ENCODE results near the gene LAMB3. TPM values are rescaled to one million over a fixed set of nuclear protein-coding genes. Genes with fewer than 3 reads are reported as not detected.
"Not testable (repeated sequence)": the region's sequence is repeated elsewhere in the genome, so short reads cannot be mapped to it uniquely, and the experiment has no call there.

The LAMB3 gene
- total RNA-seq = under 1 TPM; 0.88 to 0.89 TPM

- Mint-ChIP-seq H3K36me3 (no peaks in the 10 kb centered on the region), H3K27ac (no peak within 1 kb of the TSS), H3K9me3 (no peaks in the 10 kb centered on the region), H3K4me1 (peaks cover 30% of the 10 kb centered on the region), H3K4me3 (no peak within 1 kb of the TSS), H3K27me3 (no peaks in the 10 kb centered on the region)
- no peak for DNase-seq
Observed at GRCh38 chr1:209652121-209652735, at the start of gene LAMB3. TSS of gene LAMB3 (minus strand) at chr1:209652425. CDS start at chr1:209650944, 1,481 bp downstream.

- H3K9me3 Mint-ChIP-seq, H3K27ac Mint-ChIP-seq, DNase-seq, H3K27me3 Mint-ChIP-seq, H3K4me3 Mint-ChIP-seq: not testable (repeated sequence)
- Mint-ChIP-seq H3K36me3 (peaks cover 12% of the 10 kb centered on the region), H3K4me1 (peaks cover 38% of the 10 kb centered on the region)
Observed at GRCh38 chr1:209700686-209701085, 48.5 kb upstream of the LAMB3 start.

GRCh38 chr1:209697126-209697525 lies 44.9 kb upstream of the LAMB3 start:
- DNase-seq = no peak
- no peaks in the 10 kb centered on the region for H3K27me3 Mint-ChIP-seq
- no peaks in the 10 kb centered on the region for H3K9me3 Mint-ChIP-seq
- H3K4me3 Mint-ChIP-seq = no peak overlapping the region
- H3K36me3 Mint-ChIP-seq = peaks cover 15% of the 10 kb centered on the region
- H3K4me1 Mint-ChIP-seq = peaks cover 34% of the 10 kb centered on the region
- no peak overlapping the region for H3K27ac Mint-ChIP-seq

GRCh38 chr1:209696673-209697072 lies 44.4 kb upstream of the LAMB3 start:
- Mint-ChIP-seq H3K36me3 (peaks cover 13% of the 10 kb centered on the region), H3K27ac (peak overlapping the region; percentile 54), H3K4me3 (no peak overlapping the region), H3K27me3 (no peaks in the 10 kb centered on the region), H3K4me1 (peaks cover 32% of the 10 kb centered on the region), H3K9me3 (no peaks in the 10 kb centered on the region)
- no peak for DNase-seq

- Mint-ChIP-seq H3K27ac (no peak overlapping the region), H3K4me3 (no peak overlapping the region), H3K9me3 (no peaks in the 10 kb centered on the region), H3K27me3 (no peaks in the 10 kb centered on the region), H3K4me1 (peaks cover 27% of the 10 kb centered on the region), H3K36me3 (peaks cover 10% of the 10 kb centered on the region)
- DNase-seq = peak; percentile 65
Observed at GRCh38 chr1:209692745-209693504, 40.7 kb upstream of the LAMB3 start.

- H3K9me3 Mint-ChIP-seq = no peaks in the 10 kb centered on the region
Observed at GRCh38 chr1:209692296-209692695, 40.1 kb upstream of the LAMB3 start.

GRCh38 chr1:209691237-209691636 lies 39.0 kb upstream of the LAMB3 start:
- DNase-seq = no peak
- H3K9me3 Mint-ChIP-seq = no peaks in the 10 kb centered on the region
- no peak overlapping the region for H3K4me3 Mint-ChIP-seq
- H3K27me3 Mint-ChIP-seq = no peaks in the 10 kb centered on the region
- H3K27ac Mint-ChIP-seq = no peak overlapping the region
- peaks cover 26% of the 10 kb centered on the region for H3K4me1 Mint-ChIP-seq
- peaks cover 7% of the 10 kb centered on the region for H3K36me3 Mint-ChIP-seq

More at GRCh38 chr1:209692296-209692695, 40.1 kb upstream of the LAMB3 start:
- Mint-ChIP-seq H3K4me3 (no peak overlapping the region), H3K27ac (no peak overlapping the region), H3K36me3 (peaks cover 10% of the 10 kb centered on the region), H3K27me3 (no peaks in the 10 kb centered on the region), H3K4me1 (peaks cover 25% of the 10 kb centered on the region)
- no peak for DNase-seq

GRCh38 chr1:209689477-209689876 lies 37.3 kb upstream of the LAMB3 start:
- DNase-seq = no peak
- Mint-ChIP-seq H3K9me3 (no peaks in the 10 kb centered on the region), H3K4me1 (peaks cover 34% of the 10 kb centered on the region), H3K36me3 (no peaks in the 10 kb centered on the region), H3K4me3 (no peak overlapping the region), H3K27ac (no peak overlapping the region), H3K27me3 (no peaks in the 10 kb centered on the region)

GRCh38 chr1:209688746-209689234 lies 36.6 kb upstream of the LAMB3 start:
- DNase-seq = no peak
- Mint-ChIP-seq H3K4me3 (no peak overlapping the region), H3K4me1 (peaks cover 34% of the 10 kb centered on the region), H3K27ac (no peak overlapping the region), H3K36me3 (no peaks in the 10 kb centered on the region), H3K9me3 (no peaks in the 10 kb centered on the region), H3K27me3 (no peaks in the 10 kb centered on the region)

GRCh38 chr1:209686322-209686721 lies 34.1 kb upstream of the LAMB3 start:
- H3K9me3 Mint-ChIP-seq = no peaks in the 10 kb centered on the region
- H3K4me1 Mint-ChIP-seq = peaks cover 23% of the 10 kb centered on the region
- H3K27me3 Mint-ChIP-seq = peaks cover 7% of the 10 kb centered on the region
- no peak overlapping the region for H3K4me3 Mint-ChIP-seq
- no peak for DNase-seq
- no peaks in the 10 kb centered on the region for H3K36me3 Mint-ChIP-seq
- no peak overlapping the region for H3K27ac Mint-ChIP-seq

- H3K27ac Mint-ChIP-seq = peak overlapping the region; percentile 9
- no peak overlapping the region for H3K4me3 Mint-ChIP-seq
- H3K4me1 Mint-ChIP-seq = peaks cover 23% of the 10 kb centered on the region
- H3K27me3 Mint-ChIP-seq = peaks cover 11% of the 10 kb centered on the region
- no peaks in the 10 kb centered on the region for H3K36me3 Mint-ChIP-seq
- no peak for DNase-seq
- no peaks in the 10 kb centered on the region for H3K9me3 Mint-ChIP-seq
Observed at GRCh38 chr1:209685821-209686220, 33.6 kb upstream of the LAMB3 start.

GRCh38 chr1:209678981-209679539 lies 26.8 kb upstream of the LAMB3 start:
- Mint-ChIP-seq H3K36me3 (peaks cover 11% of the 10 kb centered on the region), H3K4me1 (peaks cover 19% of the 10 kb centered on the region), H3K27ac (no peak overlapping the region), H3K9me3 (no peaks in the 10 kb centered on the region), H3K27me3 (peaks cover 67% of the 10 kb centered on the region), H3K4me3 (no peak overlapping the region)
- no peak for DNase-seq

GRCh38 chr1:209675565-209676154 lies 23.4 kb upstream of the LAMB3 start:
- Mint-ChIP-seq H3K27ac (no peak overlapping the region), H3K27me3 (peaks cover 64% of the 10 kb centered on the region)
- no peak for DNase-seq

GRCh38 chr1:209674957-209675564 lies 22.8 kb upstream of the LAMB3 start, which contains the start of gene G0S2:
TSS of gene G0S2 (plus strand) at chr1:209675412. CDS start at chr1:209675685, 273 bp downstream.
- Mint-ChIP-seq H3K36me3 (peaks cover 11% of the 10 kb centered on the region), H3K9me3 (no peaks in the 10 kb centered on the region), H3K4me3 (peak within 1 kb of the TSS; percentile 76), H3K27me3 (peaks cover 60% of the 10 kb centered on the region), H3K27ac (peak within 1 kb of the TSS; percentile 44), H3K4me1 (peaks cover 38% of the 10 kb centered on the region)
- peak; percentile 63 for DNase-seq

More at GRCh38 chr1:209675565-209676154, 23.4 kb upstream of the LAMB3 start:
- Mint-ChIP-seq H3K36me3 (peaks cover 11% of the 10 kb centered on the region), H3K4me1 (peaks cover 36% of the 10 kb centered on the region), H3K9me3 (no peaks in the 10 kb centered on the region), H3K4me3 (peak overlapping the region; percentile 76)

All from activated naive CD8-positive, alpha-beta T cell treated with anti-CD3 and anti-CD28 coated beads for 36 hours (primary cell).